Endothelial cell of umbilical vein (primary cell): ENCODE measurements around the gene ADGRL3. TPM values are rescaled to one million over a fixed set of nuclear protein-coding genes. Genes with fewer than 3 reads are reported as not detected.

Experiments used
- BruUV-seq: library from RNA; stranded (reverse); fragments of 400-500 nt; replicated peaks from 2 replicates; lab custom pipeline; 2021; lab: Mats Ljungman, UMichigan
- CTCF ChIA-PET: fragments of 300-600, 350-600 bp; sonication (Branson Sonifier 250); formaldehyde crosslinking; loops from one replicate; lab custom pipeline; 2021; ENCODE audit warnings: antibody characterized with exemption, inconsistent platforms; lab: Charles Lee
- POLR2A ChIA-PET: fragments of 300-600, 350-600 bp; sonication (Branson Sonifier 250); formaldehyde crosslinking; loops from one replicate; lab custom pipeline; 2021; ENCODE audit warnings: antibody characterized with exemption, inconsistent platforms; lab: Charles Lee
- DNase-seq: peaks from one replicate; pipeline ENCODE4 v3.0.0-alpha.2; 2011; ENCODE audit warnings: low read depth, low spot score
- FAIRE-seq: peaks from 2 replicates; lab custom pipeline; 2011; peaks lifted over from hg19 to GRCh38; lab: Jason Lieb, UNC
- H2AFZ ChIP-seq: 2 replicates; pipeline ENCODE4 v1.6.0; 2012; ENCODE audit warnings: low read depth, low read length, control low read depth, inconsistent platforms
- H3K27ac ChIP-seq: 2 replicates; pipeline ENCODE4 v1.5.1; 2011; ENCODE audit warnings: low read depth, mild to moderate bottlenecking, control low read depth, low read length, moderate library complexity; ENCODE audit not compliant: insufficient read depth
- H3K27me3 ChIP-seq, 2 experiments: 2 replicates each; pipeline versions ENCODE4 v1.6.0 to v1.6.1; 2011; ENCODE audit warnings: low read length in 2 of 2, mixed read lengths in 1 of 2; ENCODE audit not compliant: control insufficient read depth in 2 of 2, insufficient read depth in 2 of 2
- H3K36me3 ChIP-seq, 2 experiments: 2 replicates in 1 of 2; 3 replicates in 1 of 2; pipeline ENCODE4 v1.5.1; 2011; ENCODE audit warnings: low read length in 2 of 2, mild to moderate bottlenecking in 1 of 2, moderate library complexity in 1 of 2; ENCODE audit not compliant: control insufficient read depth in 2 of 2, insufficient read depth in 2 of 2; ENCODE audit errors: extremely low read depth in 1 of 2
- H3K4me1 ChIP-seq: 3 replicates; pipeline ENCODE4 v1.5.1; 2011; ENCODE audit warnings: mild to moderate bottlenecking, low read length; ENCODE audit not compliant: control insufficient read depth, insufficient read depth; ENCODE audit errors: extremely low read depth
- H3K4me2 ChIP-seq: 2 replicates; pipeline ENCODE4 v1.6.1; 2011; ENCODE audit warnings: low read length, control low read depth, mixed read lengths; ENCODE audit not compliant: insufficient read depth
- H3K4me3 ChIP-seq, 3 experiments: fragments of 200-600 bp in 1 of 3; sonication (generic), shearing (Covaris generic) in 1 of 3; replicated peaks in 1 of 3; 2 replicates each; pipeline ENCODE4 v1.5.1; 2011 to 2016; ENCODE audit warnings: control low read depth in 3 of 3, low read length in 3 of 3, mild to moderate bottlenecking in 2 of 3, inconsistent platforms in 1 of 3, low read depth in 1 of 3, moderate library complexity in 1 of 3; ENCODE audit not compliant: insufficient read depth in 1 of 3
- H3K79me2 ChIP-seq: 2 replicates; pipeline ENCODE4 v1.6.0; 2012; ENCODE audit warnings: low read length, inconsistent platforms; ENCODE audit not compliant: control insufficient read depth, insufficient read depth
- H3K9ac ChIP-seq: replicated peaks from 2 replicates; pipeline ENCODE3; 2011; ENCODE audit warnings: low read length, control low read depth; ENCODE audit not compliant: insufficient read depth; ENCODE audit errors: extremely low read depth
- H3K9me1 ChIP-seq: replicated peaks from 3 replicates; pipeline ENCODE4 v1.6.0; 2011; ENCODE audit warnings: mild to moderate bottlenecking, low read length; ENCODE audit not compliant: control insufficient read depth, insufficient read depth; ENCODE audit errors: extremely low read depth
- H3K9me3 ChIP-seq: replicated peaks from 2 replicates; pipeline ENCODE4 v1.5.1; 2012; ENCODE audit warnings: low read length, inconsistent platforms; ENCODE audit not compliant: control insufficient read depth, insufficient read depth
- H4K20me1 ChIP-seq: replicated peaks from 2 replicates; pipeline ENCODE3; 2011; ENCODE audit warnings: mild to moderate bottlenecking, low read length; ENCODE audit not compliant: control insufficient read depth, insufficient read depth; ENCODE audit errors: extremely low read depth
- CTCF ChIP-seq, 2 donors: IDR thresholded peaks; 1 replicate in 1 of 2; 2 replicates in 1 of 2; pipeline ENCODE4 v1.5.1; 2011; ENCODE audit warnings: low read length in 2 of 2, mild to moderate bottlenecking in 2 of 2, moderate library complexity in 2 of 2, control low read depth in 1 of 2, inconsistent platforms in 1 of 2, low read depth in 1 of 2; ENCODE audit not compliant: insufficient read depth in 1 of 2; ENCODE audit errors: extremely low read depth in 1 of 2
- EZH2 ChIP-seq: IDR thresholded peaks from 2 replicates; pipeline ENCODE4 v1.6.1; 2012; ENCODE audit warnings: borderline replicate concordance, low read depth, mild to moderate bottlenecking, moderate library complexity, low read length, inconsistent platforms; ENCODE audit not compliant: severe bottlenecking
- FOS ChIP-seq: IDR thresholded peaks from 2 replicates; pipeline ENCODE4 v1.6.1; 2011; ENCODE audit warnings: mild to moderate bottlenecking, low read length, moderate library complexity, borderline replicate concordance; ENCODE audit not compliant: insufficient read depth
- GATA2 ChIP-seq: IDR thresholded peaks from 2 replicates; pipeline ENCODE4 v1.7.0; 2011; ENCODE audit warnings: low read depth, mild to moderate bottlenecking, moderate library complexity, mixed read lengths, low read length; ENCODE audit not compliant: insufficient read length, insufficient read depth
- JUN ChIP-seq: IDR thresholded peaks from 2 replicates; pipeline ENCODE4 v1.6.1; 2011; ENCODE audit warnings: borderline replicate concordance, low read depth; ENCODE audit not compliant: insufficient read length, insufficient read depth
- MAX ChIP-seq: IDR thresholded peaks from 2 replicates; pipeline ENCODE4 v1.6.1; 2011; ENCODE audit not compliant: insufficient read depth, insufficient read length
- MYC ChIP-seq: IDR thresholded peaks from one replicate; pipeline ENCODE4 v1.6.1; 2011; ENCODE audit warnings: mild to moderate bottlenecking, low read depth, low read length
- POLR2A ChIP-seq: IDR thresholded peaks from 2 replicates; pipeline ENCODE4 v1.6.1; 2012; ENCODE audit warnings: low read depth, mild to moderate bottlenecking, control low read depth, low read length
- POLR2AphosphoS5 ChIP-seq: IDR thresholded peaks from 2 replicates; pipeline ENCODE4 v1.6.1; 2012; ENCODE audit warnings: low read depth, mild to moderate bottlenecking, control low read depth, low read length, moderate library complexity; ENCODE audit not compliant: insufficient read depth
- dilution Hi-C: fragments of 300-500 bp; cut with MboI; formaldehyde crosslinking; loops from one replicate; pipeline ENCODE4 v1.15.0; 2019; ENCODE audit warnings: low sequenced_read_pairs; ENCODE audit not compliant: extremely low pct_ligation_motif_present
- intact Hi-C: fragments of 100-400 bp; cut with micrococcal nuclease; formaldehyde crosslinking; loops from one replicate; pipeline ENCODE4 v1.10.0; 2022
- polyA plus RNA-seq, 4 experiments: library from polyadenylated mRNA; depleted of rRNA in 3 of 4; stranded (reverse) in 3 of 4; unstranded in 1 of 4; fragments of >200 nt; gene quantifications; 2 replicates each; pipeline versions ENCODE4 v1.2.1 to v1.2.3, GENCODE V29; 2011 to 2012; ENCODE audit warnings: missing spikeins in 1 of 4
- total RNA-seq: library from RNA; stranded (reverse); gene quantifications from 2 replicates; pipeline ENCODE4 v1.2.3, GENCODE V29; 2021

The ADGRL3 gene
- total and polyA plus RNA-seq, 2 donors (not counting 3 experiments of a cell fraction or from before 2014, with no cell fraction given), result not detected

GRCh38 chr4:61408861-61409260 lies 208.7 kb downstream of the ADGRL3 start:
- dilution Hi-C loops, result no loop called here
- no peaks in the 10 kb centered on the region for H3K79me2 ChIP-seq
- ChIA-PET CTCF (no interaction called here), POLR2A (no interaction called here)
- TF ChIP-seq MAX, result no peak
- no peak for TF ChIP-seq CTCF (IDR thresholded peaks at IDR 0.05; ENCODE audit: extremely low read depth in 1 of 2, insufficient read depth in 1 of 2, low read depth in 1 of 2, low read length in 2 of 2)
- no peak for TF ChIP-seq POLR2A
- TF ChIP-seq EZH2, result no peak
- TF ChIP-seq MYC, result no peak
- TF ChIP-seq POLR2AphosphoS5, result no peak
- no peak for TF ChIP-seq FOS
- no peak for TF ChIP-seq JUN
- no peak for TF ChIP-seq GATA2
- H3K4me3 ChIP-seq, result no peak overlapping the region
- no peak for FAIRE-seq
- no peaks in the 10 kb centered on the region for H4K20me1 ChIP-seq
- no peaks in the 10 kb centered on the region for H3K9me1 ChIP-seq
- H3K9me3 ChIP-seq, result no peaks in the 10 kb centered on the region
- no peak overlapping the region for H2AFZ ChIP-seq
- H3K36me3 ChIP-seq, result no peaks in the 10 kb centered on the region
- H3K27ac ChIP-seq, result no peak overlapping the region
- DNase-seq, result no peak
- no peak overlapping the region for H3K4me2 ChIP-seq
- BruUV-seq, result no TSS peak
- no peaks in the 10 kb centered on the region for H3K27me3 ChIP-seq
- intact Hi-C loops, result no loop called here
- no peaks in the 10 kb centered on the region for H3K4me1 ChIP-seq
- no peak overlapping the region for H3K9ac ChIP-seq
